ENCODE data around the gene HBP1. TPM values are rescaled to one million over a fixed set of nuclear protein-coding genes. Genes with fewer than 3 reads are reported as not detected.
"Not testable (repeated sequence)": the region's sequence is repeated elsewhere in the genome, so short reads cannot be mapped to it uniquely, and the experiment has no call there.

The HBP1 gene
- total RNA-seq, 2 experiments from 2014 or later = 41.8 to 42.2 TPM

GRCh38 chr7:107213193-107213788, 44.5 kb downstream of the HBP1 start:
- Mint-ChIP-seq H3K4me3 (no peak overlapping the region), H3K36me3 (ENCODE audit: low read depth) (peaks cover 30% of the 10 kb centered on the region), H3K4me1 (ENCODE audit: low read depth) (peaks cover 6% of the 10 kb centered on the region), H3K9me3 (peaks cover 14% of the 10 kb centered on the region), H3K27me3 (ENCODE audit: low read depth) (no peaks in the 10 kb centered on the region), H3K27ac (no peak overlapping the region)
- no peak for DNase-seq
- CTCF ChIA-PET = interaction anchor here (0.6 kb wide), 1 partner anchor 49 kb away, joined by 3 read pairs; no protein-coding TSS in a partner anchor
- intact Hi-C loops (cut with micrococcal nuclease) = no loop called here

GRCh38 chr7:107213945-107214344, 45.1 kb downstream of the HBP1 start:
- Mint-ChIP-seq H3K9me3 (peaks cover 14% of the 10 kb centered on the region), H3K27me3 (ENCODE audit: low read depth) (no peaks in the 10 kb centered on the region), H3K4me1 (ENCODE audit: low read depth) (peaks cover 6% of the 10 kb centered on the region), H3K4me3 (no peak overlapping the region), H3K27ac (no peak overlapping the region), H3K36me3 (ENCODE audit: low read depth) (peaks cover 34% of the 10 kb centered on the region)
- intact Hi-C loops (cut with micrococcal nuclease) = no loop called here
- DNase-seq = no peak
- CTCF ChIA-PET = no interaction called here

GRCh38 chr7:107219563-107220244, 50.9 kb downstream of the HBP1 start:
- CTCF ChIA-PET = interaction anchor here (0.6 to 1.1 kb wide), 2 partner anchors 72 to 247 kb away, joined by 3 to 4 read pairs; no protein-coding TSS in a partner anchor
- no peak overlapping the region for H3K4me3 Mint-ChIP-seq

GRCh38 chr7:107220356-107220755, 51.6 kb downstream of the HBP1 start:
- Mint-ChIP-seq H3K27ac (no peak overlapping the region), H3K9me3 (peaks cover 9% of the 10 kb centered on the region), H3K27me3 (ENCODE audit: low read depth) (no peaks in the 10 kb centered on the region), H3K4me3 (no peak overlapping the region), H3K4me1 (ENCODE audit: low read depth) (peaks cover 2% of the 10 kb centered on the region), H3K36me3 (ENCODE audit: low read depth) (peaks cover 42% of the 10 kb centered on the region)
- CTCF ChIA-PET = interaction anchor here (0.6 to 1.1 kb wide), 2 partner anchors 73 to 248 kb away, joined by 3 to 4 read pairs; no protein-coding TSS in a partner anchor
- no peak for DNase-seq
- intact Hi-C loops (cut with micrococcal nuclease) = no loop called here

More at GRCh38 chr7:107219563-107220244, 50.9 kb downstream of the HBP1 start:
- H3K27ac Mint-ChIP-seq = no peak overlapping the region
- H3K27me3 Mint-ChIP-seq (ENCODE audit: low read depth) = no peaks in the 10 kb centered on the region
- H3K9me3 Mint-ChIP-seq = peaks cover 12% of the 10 kb centered on the region
- intact Hi-C loops (cut with micrococcal nuclease) = no loop called here
- peaks cover 45% of the 10 kb centered on the region for H3K36me3 Mint-ChIP-seq (ENCODE audit: low read depth)
- no peak for DNase-seq
- peaks cover 2% of the 10 kb centered on the region for H3K4me1 Mint-ChIP-seq (ENCODE audit: low read depth)

- H3K4me3 Mint-ChIP-seq; H3K27ac Mint-ChIP-seq; DNase-seq; H3K4me1 Mint-ChIP-seq (ENCODE audit: low read depth); H3K27me3 Mint-ChIP-seq (ENCODE audit: low read depth); intact Hi-C loops (cut with micrococcal nuclease); H3K9me3 Mint-ChIP-seq: not testable (repeated sequence)
- H3K36me3 Mint-ChIP-seq (ENCODE audit: low read depth) = peaks cover 42% of the 10 kb centered on the region
- CTCF ChIA-PET = interaction anchor here (1.1 kb wide), 1 partner anchor 73 kb away, joined by 3 read pairs; no protein-coding TSS in a partner anchor
These were observed 52.0 kb downstream of the HBP1 start for GRCh38 chr7:107220806-107221205.

- no peak for DNase-seq
- Mint-ChIP-seq H3K9me3 (no peaks in the 10 kb centered on the region), H3K27me3 (ENCODE audit: low read depth) (no peaks in the 10 kb centered on the region), H3K27ac (no peak overlapping the region), H3K4me1 (ENCODE audit: low read depth) (no peaks in the 10 kb centered on the region), H3K36me3 (ENCODE audit: low read depth) (peaks cover 41% of the 10 kb centered on the region), H3K4me3 (no peak overlapping the region)
- CTCF ChIA-PET = no interaction called here
- intact Hi-C loops (cut with micrococcal nuclease) = no loop called here
These were observed 55.8 kb downstream of the HBP1 start for GRCh38 chr7:107224374-107225223.

- Mint-ChIP-seq H3K27me3 (ENCODE audit: low read depth) (no peaks in the 10 kb centered on the region), H3K27ac (no peak overlapping the region), H3K9me3 (no peaks in the 10 kb centered on the region), H3K4me3 (no peak overlapping the region), H3K36me3 (ENCODE audit: low read depth) (peaks cover 23% of the 10 kb centered on the region), H3K4me1 (ENCODE audit: low read depth) (no peaks in the 10 kb centered on the region)
- intact Hi-C loops (cut with micrococcal nuclease) = no loop called here
- CTCF ChIA-PET = no interaction called here
- DNase-seq = no peak
These were observed 59.5 kb downstream of the HBP1 start for GRCh38 chr7:107228291-107228690.

- CTCF ChIA-PET = no interaction called here
- Mint-ChIP-seq H3K27me3 (ENCODE audit: low read depth) (no peaks in the 10 kb centered on the region), H3K4me1 (ENCODE audit: low read depth) (no peaks in the 10 kb centered on the region), H3K9me3 (no peaks in the 10 kb centered on the region), H3K27ac (no peak overlapping the region), H3K4me3 (no peak overlapping the region), H3K36me3 (ENCODE audit: low read depth) (peaks cover 14% of the 10 kb centered on the region)
- DNase-seq = no peak
- intact Hi-C loops (cut with micrococcal nuclease) = no loop called here
These were observed 61.5 kb downstream of the HBP1 start for GRCh38 chr7:107230334-107230733.

GRCh38 chr7:107232568-107233090, 63.8 kb downstream of the HBP1 start:
- Mint-ChIP-seq H3K27ac (no peak overlapping the region), H3K36me3 (ENCODE audit: low read depth) (peaks cover 9% of the 10 kb centered on the region), H3K27me3 (ENCODE audit: low read depth) (no peaks in the 10 kb centered on the region), H3K4me1 (ENCODE audit: low read depth) (no peaks in the 10 kb centered on the region), H3K4me3 (no peak overlapping the region), H3K9me3 (no peaks in the 10 kb centered on the region)
- DNase-seq = no peak
- CTCF ChIA-PET = no interaction called here
- intact Hi-C loops (cut with micrococcal nuclease) = no loop called here

GRCh38 chr7:107233174-107233573, 64.4 kb downstream of the HBP1 start:
- Mint-ChIP-seq H3K27ac (no peak overlapping the region), H3K9me3 (no peaks in the 10 kb centered on the region), H3K36me3 (ENCODE audit: low read depth) (peaks cover 12% of the 10 kb centered on the region), H3K27me3 (ENCODE audit: low read depth) (no peaks in the 10 kb centered on the region), H3K4me1 (ENCODE audit: low read depth) (no peaks in the 10 kb centered on the region), H3K4me3 (no peak overlapping the region)
- no peak for DNase-seq
- intact Hi-C loops (cut with micrococcal nuclease) = no loop called here
- CTCF ChIA-PET = no interaction called here

- CTCF ChIA-PET = interaction anchor here (1.2 kb wide), 1 partner anchor 84 kb away, joined by 3 read pairs; no protein-coding TSS in a partner anchor
- Mint-ChIP-seq H3K27ac (no peak overlapping the region), H3K27me3 (ENCODE audit: low read depth) (no peaks in the 10 kb centered on the region)
These were observed 65.2 kb downstream of the HBP1 start for GRCh38 chr7:107233981-107234380.

GRCh38 chr7:107234436-107234835, 65.6 kb downstream of the HBP1 start:
- no peaks in the 10 kb centered on the region for H3K9me3 Mint-ChIP-seq
- no peak overlapping the region for H3K4me3 Mint-ChIP-seq

More at GRCh38 chr7:107233981-107234380, 65.2 kb downstream of the HBP1 start:
- DNase-seq = no peak
- intact Hi-C loops (cut with micrococcal nuclease) = no loop called here
- Mint-ChIP-seq H3K36me3 (ENCODE audit: low read depth) (peaks cover 10% of the 10 kb centered on the region), H3K4me1 (ENCODE audit: low read depth) (no peaks in the 10 kb centered on the region), H3K9me3 (no peaks in the 10 kb centered on the region), H3K4me3 (no peak overlapping the region)

More at GRCh38 chr7:107234436-107234835, 65.6 kb downstream of the HBP1 start:
- Mint-ChIP-seq H3K27ac (no peak overlapping the region), H3K27me3 (ENCODE audit: low read depth) (no peaks in the 10 kb centered on the region), H3K4me1 (ENCODE audit: low read depth) (no peaks in the 10 kb centered on the region), H3K36me3 (ENCODE audit: low read depth) (peaks cover 7% of the 10 kb centered on the region)
- no peak for DNase-seq
- intact Hi-C loops (cut with micrococcal nuclease) = no loop called here
- CTCF ChIA-PET = interaction anchor here (1.2 kb wide), 1 partner anchor 85 kb away, joined by 3 read pairs; no protein-coding TSS in a partner anchor
